ELF-1 (cell line): Measurements from ENCODE around the gene HEXD.
"Not testable (repeated sequence)": the region's sequence is repeated elsewhere in the genome, so short reads cannot be mapped to it uniquely, and the experiment has no call there.

Source experiments
- DNase-seq: peaks from one replicate; pipeline ENCODE4 v3.0.0-alpha.2; 2016; ENCODE audit warnings: low read depth, low spot score

Gene HEXD

GRCh38 chr17:82418001-82418986, at the start of gene HEXD, which contains the start of gene OGFOD3:
TSS of gene HEXD (plus strand) at chr17:82418347. CDS start at chr17:82419800, 1,453 bp downstream.
TSS of gene OGFOD3 (minus strand) at chr17:82418586. CDS start at chr17:82418485, 101 bp downstream.
- peak; percentile 82 for DNase-seq

- DNase-seq: no peak
Measured at GRCh38 chr17:82369211-82369610, 48.9 kb upstream of the HEXD start.

- peak; percentile 26 for DNase-seq
Measured at GRCh38 chr17:82370471-82371332, 47.4 kb upstream of the HEXD start.

GRCh38 chr17:82371333-82372248, 46.6 kb upstream of the HEXD start, which contains the start of gene UTS2R:
TSS of gene UTS2R (plus strand) at chr17:82371765. CDS start at chr17:82374325, 2,560 bp downstream.
- no peak for DNase-seq

GRCh38 chr17:82372249-82373071, 45.7 kb upstream of the HEXD start:
- no peak for DNase-seq

GRCh38 chr17:82373072-82373452, 45.1 kb upstream of the HEXD start:
- not testable (repeated sequence) for DNase-seq

- DNase-seq: no peak
Measured at GRCh38 chr17:82373731-82374625, 44.2 kb upstream of the HEXD start.

GRCh38 chr17:82374626-82375331, 43.4 kb upstream of the HEXD start:
- DNase-seq: no peak

- DNase-seq: no peak
Measured at GRCh38 chr17:82375359-82376041, 42.6 kb upstream of the HEXD start.

GRCh38 chr17:82376042-82376730, 42.0 kb upstream of the HEXD start:
- no peak for DNase-seq

- DNase-seq: not testable (repeated sequence)
Measured at GRCh38 chr17:82377294-82377693, 40.9 kb upstream of the HEXD start.

GRCh38 chr17:82377924-82378740, 40.0 kb upstream of the HEXD start:
- no peak for DNase-seq

- DNase-seq: no peak
Measured at GRCh38 chr17:82378741-82379021, 39.5 kb upstream of the HEXD start.

- no peak for DNase-seq
Measured at GRCh38 chr17:82380860-82381702, 37.1 kb upstream of the HEXD start.

GRCh38 chr17:82381703-82382009, 36.5 kb upstream of the HEXD start:
- DNase-seq: not testable (repeated sequence)
